Measurements from ENCODE around the gene DEXI.

The DEXI gene

GRCh38 chr16:10881479-10882030 lies 60.7 kb downstream of the DEXI start:
- no peak for DNase-seq (ENCODE audit: extremely low spot score)
- no peak for TF ChIP-seq TARDBP (IDR thresholded peaks at IDR 0.05)
- no peak for TF ChIP-seq ZNF384 (IDR thresholded peaks at IDR 0.05)
- TF ChIP-seq SP1 (IDR thresholded peaks at IDR 0.05) = no peak
- TF ChIP-seq SUZ12 (IDR thresholded peaks at IDR 0.05) = no peak
- TF ChIP-seq PKNOX1 (IDR thresholded peaks at IDR 0.05) = no peak
- TF ChIP-seq L3MBTL2 (conservative IDR thresholded peaks at IDR 0.05) = no peak
- ChIA-PET POLR2A (no interaction called here), CTCF (no interaction called here)

GRCh38 chr16:10880594-10881452 lies 61.4 kb downstream of the DEXI start:
- POLR2A ChIA-PET = no interaction called here
- CTCF ChIA-PET = no interaction called here
- no peak for DNase-seq (ENCODE audit: extremely low spot score)
- no peak for TF ChIP-seq PKNOX1 (IDR thresholded peaks at IDR 0.05)
- TF ChIP-seq FOXK2 (IDR thresholded peaks at IDR 0.05) = no peak

DNA sequence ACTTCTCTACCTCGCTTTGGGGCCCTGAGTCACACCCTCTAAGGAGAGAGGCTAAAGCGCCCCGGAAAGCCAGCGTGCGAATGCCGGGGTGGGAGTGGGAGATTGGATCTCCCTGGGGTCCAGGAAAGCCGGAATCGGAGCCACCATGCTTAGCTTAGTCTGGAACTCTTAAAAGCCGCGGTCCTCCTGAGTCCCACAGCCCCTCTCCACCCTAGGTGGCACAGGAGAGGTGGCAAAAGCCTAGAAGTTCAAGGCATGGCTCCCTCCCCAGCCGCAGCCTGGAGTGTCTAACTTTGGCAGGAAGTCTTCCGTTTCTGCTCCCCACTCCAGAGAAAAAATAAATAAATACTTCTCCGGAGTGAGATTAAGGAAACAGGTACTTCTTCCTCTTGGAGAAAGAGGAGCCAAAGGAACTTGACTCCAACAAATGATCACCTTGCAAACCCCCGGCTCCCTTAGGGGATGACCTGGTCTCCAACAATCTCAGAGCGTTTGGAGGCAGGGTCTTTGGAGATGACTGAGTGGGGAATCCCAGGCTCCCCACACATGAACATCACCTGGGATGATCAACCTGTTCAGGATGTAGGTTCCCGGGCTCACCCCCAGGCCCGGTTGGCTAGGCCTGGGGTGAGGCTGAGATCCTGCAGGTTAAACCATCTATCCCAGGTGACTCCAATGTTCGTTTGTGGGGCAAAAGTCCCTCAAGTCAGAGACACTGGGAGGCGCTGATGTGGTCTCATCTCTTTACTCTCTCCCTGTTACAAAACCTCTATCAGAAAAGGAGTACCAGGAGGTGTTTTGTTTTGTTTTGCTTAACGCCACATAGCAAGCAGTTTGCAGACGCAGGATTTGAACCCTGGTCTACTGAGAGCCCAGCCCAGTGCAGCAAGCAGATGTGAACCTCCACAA lies 62.3 kb downstream of the DEXI start:
- TF ChIP-seq TARDBP (IDR thresholded peaks at IDR 0.05) = no peak
- ChIA-PET POLR2A (interaction anchor here (0.6 kb wide), 1 partner anchor 382 kb away, joined by 3 read pairs; no protein-coding TSS in a partner anchor), CTCF (no interaction called here)
- DNase-seq (ENCODE audit: extremely low spot score) = no peak
